Measurements from ENCODE around the gene RILP. TPM values are rescaled to one million over a fixed set of nuclear protein-coding genes. Genes with fewer than 3 reads are reported as not detected.
"Not testable (repeated sequence)": the region's sequence is repeated elsewhere in the genome, so short reads cannot be mapped to it uniquely, and the experiment has no call there.

Gene RILP
- polyA plus RNA-seq, 2 of the 4 experiments (the other 2 are of a cell fraction) = 6.4 to 6.8 TPM

DNA sequence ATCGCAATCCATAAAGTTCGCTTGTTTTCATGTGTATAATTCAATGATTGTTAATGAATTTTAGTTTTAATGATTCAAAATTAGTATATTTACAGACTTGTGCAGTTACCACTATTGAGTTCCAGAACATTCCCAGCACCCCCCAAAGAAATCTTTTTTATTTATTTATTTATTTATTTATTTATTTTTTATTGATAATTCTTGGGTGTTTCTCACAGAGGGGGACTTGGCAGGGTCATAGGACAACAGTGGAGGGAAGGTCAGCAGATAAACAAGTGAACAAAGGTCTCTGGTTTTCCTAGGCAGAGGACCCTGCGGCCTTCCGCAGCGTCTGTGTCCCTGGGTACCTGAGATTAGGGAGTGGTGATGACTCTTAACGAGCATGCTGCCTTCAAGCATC, 38.7 kb upstream of the RILP start:
- H3K4me2 ChIP-seq; CTCF ChIA-PET; H3K9me3 ChIP-seq; H3K27ac ChIP-seq; H3K4me1 ChIP-seq; POLR2A ChIA-PET; ATAC-seq; DNase-seq (ENCODE audit: low read depth in 1 of 2, low spot score in 1 of 2); H3K4me3 ChIP-seq; FAIRE-seq: not testable (repeated sequence)
- peak; percentile 59 for TF ChIP-seq ZC3H11A (IDR thresholded peaks at IDR 0.05)
- WGBS (ENCODE audit: missing lambda C conversion rate) = 68% methylated on average over 6 of the region's 6 CpGs

- peaks cover 7% of the 10 kb centered on the region for H3K4me1 ChIP-seq
- POLR2A ChIA-PET = no interaction called here
- no peaks in the 10 kb centered on the region for H3K9me3 ChIP-seq
- TF ChIP-seq, protein P1, sequence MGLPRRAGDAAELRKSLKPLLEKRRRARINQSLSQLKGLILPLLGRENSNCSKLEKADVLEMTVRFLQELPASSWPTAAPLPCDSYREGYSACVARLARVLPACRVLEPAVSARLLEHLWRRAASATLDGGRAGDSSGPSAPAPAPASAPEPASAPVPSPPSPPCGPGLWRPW (IDR thresholded peaks at IDR 0.05) = no peak
- TF ChIP-seq, protein P2, sequence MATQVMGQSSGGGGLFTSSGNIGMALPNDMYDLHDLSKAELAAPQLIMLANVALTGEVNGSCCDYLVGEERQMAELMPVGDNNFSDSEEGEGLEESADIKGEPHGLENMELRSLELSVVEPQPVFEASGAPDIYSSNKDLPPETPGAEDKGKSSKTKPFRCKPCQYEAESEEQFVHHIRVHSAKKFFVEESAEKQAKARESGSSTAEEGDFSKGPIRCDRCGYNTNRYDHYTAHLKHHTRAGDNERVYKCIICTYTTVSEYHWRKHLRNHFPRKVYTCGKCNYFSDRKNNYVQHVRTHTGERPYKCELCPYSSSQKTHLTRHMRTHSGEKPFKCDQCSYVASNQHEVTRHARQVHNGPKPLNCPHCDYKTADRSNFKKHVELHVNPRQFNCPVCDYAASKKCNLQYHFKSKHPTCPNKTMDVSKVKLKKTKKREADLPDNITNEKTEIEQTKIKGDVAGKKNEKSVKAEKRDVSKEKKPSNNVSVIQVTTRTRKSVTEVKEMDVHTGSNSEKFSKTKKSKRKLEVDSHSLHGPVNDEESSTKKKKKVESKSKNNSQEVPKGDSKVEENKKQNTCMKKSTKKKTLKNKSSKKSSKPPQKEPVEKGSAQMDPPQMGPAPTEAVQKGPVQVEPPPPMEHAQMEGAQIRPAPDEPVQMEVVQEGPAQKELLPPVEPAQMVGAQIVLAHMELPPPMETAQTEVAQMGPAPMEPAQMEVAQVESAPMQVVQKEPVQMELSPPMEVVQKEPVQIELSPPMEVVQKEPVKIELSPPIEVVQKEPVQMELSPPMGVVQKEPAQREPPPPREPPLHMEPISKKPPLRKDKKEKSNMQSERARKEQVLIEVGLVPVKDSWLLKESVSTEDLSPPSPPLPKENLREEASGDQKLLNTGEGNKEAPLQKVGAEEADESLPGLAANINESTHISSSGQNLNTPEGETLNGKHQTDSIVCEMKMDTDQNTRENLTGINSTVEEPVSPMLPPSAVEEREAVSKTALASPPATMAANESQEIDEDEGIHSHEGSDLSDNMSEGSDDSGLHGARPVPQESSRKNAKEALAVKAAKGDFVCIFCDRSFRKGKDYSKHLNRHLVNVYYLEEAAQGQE (IDR thresholded peaks at IDR 0.05) = no peak
- TF ChIP-seq EHMT2 (IDR thresholded peaks at IDR 0.05; ENCODE audit: low read depth) (no peak), FOSL2 (IDR thresholded peaks at IDR 0.05) (no peak), FOSL2 (CRISPR knock-in tag; IDR thresholded peaks at IDR 0.05) (0 out of 2 replicates have a peak, but pooled peaks have one; percentile 44), MAFK (IDR thresholded peaks at IDR 0.05; ENCODE audit: partially characterized antibody) (no peak), RNF2 (IDR thresholded peaks at IDR 0.05; ENCODE audit: borderline replicate concordance, low read depth) (no peak)
- WGBS (ENCODE audit: missing lambda C conversion rate) = 47% methylated on average over 7 of the region's 7 CpGs
- no peak for DNase-seq (ENCODE audit: low read depth in 1 of 2, low spot score in 1 of 2)
- H3K27ac ChIP-seq = peak overlapping the region in 1 of 2 experiments; percentile 45; a peak in 3 of 6 replicates
- no peak for ATAC-seq
- H3K4me2 ChIP-seq = no peak overlapping the region
- no peak overlapping the region for H3K4me3 ChIP-seq
- CTCF ChIA-PET = interaction anchor here (1.4 to 1.5 kb wide), 2 partner anchors 13 to 111 kb away, joined by 3 to 4 read pairs; no protein-coding TSS in a partner anchor
- no peak for FAIRE-seq
Observed at GRCh38 chr17:1686086-1686485, 36.4 kb upstream of the RILP start.

DNA sequence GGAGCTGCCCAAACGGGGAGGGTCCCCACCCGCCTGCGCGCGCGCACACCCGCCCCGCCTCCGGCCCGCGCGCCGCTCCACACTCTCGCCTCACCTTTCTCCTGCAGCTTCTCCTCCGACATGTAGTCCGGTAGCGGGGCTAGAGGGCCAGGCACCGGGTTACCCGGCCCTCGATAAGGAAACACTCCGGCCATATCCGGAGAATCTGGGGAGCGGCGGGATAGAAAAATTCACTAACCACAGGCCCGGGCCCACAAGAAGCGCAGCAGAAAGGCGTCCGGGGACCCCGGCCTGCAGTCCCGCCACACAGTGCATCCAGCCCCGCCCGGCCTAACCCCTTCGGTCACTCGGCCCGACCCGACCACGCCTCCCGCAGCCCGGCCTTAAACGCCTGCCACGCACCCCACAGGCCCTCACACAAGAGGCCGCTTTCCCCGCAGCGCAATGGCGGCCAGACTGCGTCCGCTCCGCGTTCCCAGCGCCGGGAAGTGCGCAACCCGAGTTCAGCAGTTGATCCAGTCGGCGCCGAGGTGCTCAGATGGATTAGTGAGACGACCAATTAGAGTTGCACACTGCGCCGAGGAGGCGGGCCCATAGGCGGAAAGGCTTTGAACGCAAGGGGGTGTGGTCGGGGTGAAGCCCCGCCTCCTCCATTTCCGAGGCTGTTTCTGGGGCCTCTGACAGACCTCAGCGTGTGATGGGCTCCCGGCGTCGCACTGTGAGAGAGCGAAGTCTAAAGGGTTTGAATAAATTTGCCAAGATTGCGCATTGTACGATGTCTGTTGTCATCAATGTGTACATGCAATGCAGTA, 34.9 kb upstream of the RILP start, which contains the start of gene PRPF8:
PRPF8 (minus strand) TSS at position 490 of the 812 bp plus-strand sequence; CDS start at position 194, 296 bp downstream.
- ATAC-seq (peak; percentile 99), DNase-seq (ENCODE audit: low read depth in 1 of 2, low spot score in 1 of 2) (peak; percentile 99), FAIRE-seq (peak; percentile 96)
- 2% methylated on average over 46 of the region's 72 CpGs for WGBS (ENCODE audit: missing lambda C conversion rate)
- H3K9me3 ChIP-seq = no peaks in the 10 kb centered on the region
- peak within 1 kb of the TSS; percentile 95 for H3K27ac ChIP-seq
- ChIA-PET POLR2A (interaction anchor here (0.6 to 2.0 kb wide), 10 partner anchors 12 to 35 kb away, joined by 3 to 14 read pairs (median 7); partner anchors contain the start of gene RILP), CTCF (interaction anchor here (0.6 to 10.2 kb wide), 6 partner anchors 16 to 78 kb away, joined by 3 to 127 read pairs (median 4); partner anchors contain the start of gene RILP)
- peak within 1 kb of the TSS; percentile 85 for H3K4me3 ChIP-seq
- H3K4me2 ChIP-seq = peak within 1 kb of the TSS; percentile 89
- peaks cover 7% of the 10 kb centered on the region for H3K4me1 ChIP-seq
- no peak for TF ChIP-seq MAFK (IDR thresholded peaks at IDR 0.05; ENCODE audit: partially characterized antibody)
- peak; percentile 80 for TF ChIP-seq POLR2A (IDR thresholded peaks at IDR 0.05; ENCODE audit: low read length)
- TF ChIP-seq PBX3 (IDR thresholded peaks at IDR 0.05) = peak; percentile 91
- TF ChIP-seq KDM5A (IDR thresholded peaks at IDR 0.05) = 0 out of 2 replicates have a peak, but pooled peaks have one; percentile 33
- TF ChIP-seq, protein P2 (IDR thresholded peaks at IDR 0.05) = peak; percentile 60
- no peak for TF ChIP-seq HOXB13 (CRISPR knock-in tag; IDR thresholded peaks at IDR 0.05; ENCODE audit: low read depth)
- no peak for TF ChIP-seq HEYL (CRISPR knock-in tag; IDR thresholded peaks at IDR 0.05)
- no peak for TF ChIP-seq ZFP36 (IDR thresholded peaks at IDR 0.05; ENCODE audit: borderline replicate concordance, partially characterized antibody)
- no peak for TF ChIP-seq HOXB5 (CRISPR knock-in tag; IDR thresholded peaks at IDR 0.05)
- no peak for TF ChIP-seq EHF (CRISPR knock-in tag; IDR thresholded peaks at IDR 0.05)
- peak in 1 of 2 experiments; percentile 13; a peak in 1 of 5 replicates for TF ChIP-seq EP300 (IDR thresholded peaks at IDR 0.05)
- peak; percentile 73 to 97 for TF ChIP-seq JUN (IDR thresholded peaks at IDR 0.05)
- no peak for TF ChIP-seq ZC3H11A (IDR thresholded peaks at IDR 0.05)
- TF ChIP-seq MAZ (IDR thresholded peaks at IDR 0.05; ENCODE audit: borderline replicate concordance, low read depth, low read length) = no peak
- TF ChIP-seq HMGXB4 (CRISPR knock-in tag; IDR thresholded peaks at IDR 0.05; ENCODE audit: borderline replicate concordance) = no peak
- no peak for TF ChIP-seq CHD2 (IDR thresholded peaks at IDR 0.05; ENCODE audit: low read length, partially characterized antibody)

Data from A549 (cell line).